HG03064 (cell line): ENCODE data around the gene PRICKLE1.

Experiments used
- ATAC-seq: cut with Tn5 transposase; IDR thresholded peaks from one replicate; pipeline ENCODE4 v1.9.1; 2021; ENCODE audit warnings: low read depth; ENCODE audit not compliant: unreplicated experiment

PRICKLE1 gene

GRCh38 chr12:42468341-42468821 is 121.2 kb downstream of the PRICKLE1 start:
- ATAC-seq: no peak

GRCh38 chr12:42463671-42464070 is 125.9 kb downstream of the PRICKLE1 start:
- no peak for ATAC-seq

- ATAC-seq: no peak
Observed at GRCh38 chr12:42462486-42462885, 127.1 kb downstream of the PRICKLE1 start.

DNA sequence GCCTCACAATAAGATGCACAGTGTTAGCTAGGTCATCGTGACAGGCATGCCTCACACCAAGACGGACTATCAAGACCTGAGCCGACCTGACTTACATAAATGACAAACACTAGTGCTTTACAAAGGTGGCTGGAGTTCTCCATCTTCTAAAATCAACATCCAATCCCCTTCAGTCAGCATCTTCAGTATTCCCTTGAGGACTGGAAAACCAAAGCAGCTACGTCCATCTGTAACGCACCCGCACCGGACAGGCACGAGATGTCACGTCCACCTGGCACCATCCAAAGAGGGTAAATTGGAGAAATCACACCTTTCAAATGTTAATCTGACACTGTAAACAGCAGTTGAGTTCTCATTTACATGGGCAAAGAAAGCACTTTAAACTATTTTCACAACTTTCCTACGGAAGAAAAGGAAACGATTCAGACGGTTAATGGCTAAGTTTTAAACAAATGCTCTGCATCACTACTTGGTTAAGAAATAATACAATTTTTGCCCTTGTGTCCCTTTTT is 130.2 kb downstream of the PRICKLE1 start:
- ATAC-seq: no peak

GRCh38 chr12:42458575-42458974 is 131.0 kb downstream of the PRICKLE1 start:
- no peak for ATAC-seq

DNA sequence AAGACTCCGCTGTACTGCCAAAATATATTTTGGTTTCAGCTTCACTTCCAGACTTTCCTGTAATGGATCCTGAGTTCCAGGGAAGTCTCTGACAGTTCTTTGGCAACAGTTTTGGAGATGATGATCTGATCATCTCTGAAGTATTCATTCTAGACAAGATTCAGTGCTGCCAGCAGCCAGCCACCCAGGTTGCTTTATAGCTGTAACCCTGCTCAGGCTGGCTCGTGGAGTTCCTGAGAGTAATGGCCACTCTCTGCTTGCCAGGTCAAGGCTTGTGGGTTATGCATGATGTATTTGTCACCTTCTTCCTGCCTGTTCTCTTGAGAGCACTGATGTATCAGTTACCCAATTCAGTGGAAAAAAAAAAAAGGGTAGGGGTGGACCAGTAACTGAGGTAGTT is 139.3 kb downstream of the PRICKLE1 start:
- no peak for ATAC-seq

GRCh38 chr12:42448841-42449240 is 140.7 kb downstream of the PRICKLE1 start:
- ATAC-seq: no peak

GRCh38 chr12:42447371-42447786 is 142.2 kb downstream of the PRICKLE1 start:
- no peak for ATAC-seq

GRCh38 chr12:42446761-42447160 is 142.8 kb downstream of the PRICKLE1 start:
- ATAC-seq: no peak

- no peak for ATAC-seq
Observed at GRCh38 chr12:42445891-42446290, 143.7 kb downstream of the PRICKLE1 start.

- no peak for ATAC-seq
Observed at GRCh38 chr12:42444192-42444943, 145.2 kb downstream of the PRICKLE1 start.

DNA sequence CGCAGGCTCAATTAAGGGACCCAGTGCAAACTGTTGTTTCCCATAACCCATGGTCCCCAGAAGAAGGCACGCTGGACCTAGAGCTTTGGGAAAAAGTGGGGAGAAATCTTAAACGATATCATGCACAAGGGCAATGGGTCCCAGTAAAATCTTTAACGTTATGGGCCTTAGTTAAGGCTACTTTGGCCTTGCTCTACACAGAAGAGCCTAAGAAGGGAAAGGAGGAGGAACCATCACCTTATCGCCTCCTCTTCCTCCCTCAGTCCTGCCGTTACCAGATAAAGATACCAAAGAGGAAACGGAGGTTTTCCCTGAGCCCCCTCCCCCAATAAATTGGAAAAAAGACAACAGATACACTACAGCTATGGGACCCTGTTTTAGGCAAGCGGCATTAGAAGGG is 146.7 kb downstream of the PRICKLE1 start:
- no peak for ATAC-seq

GRCh38 chr12:42442311-42442759 is 147.2 kb downstream of the PRICKLE1 start:
- no peak for ATAC-seq

- ATAC-seq: no peak
Observed at GRCh38 chr12:42440608-42441007, 148.9 kb downstream of the PRICKLE1 start.

DNA sequence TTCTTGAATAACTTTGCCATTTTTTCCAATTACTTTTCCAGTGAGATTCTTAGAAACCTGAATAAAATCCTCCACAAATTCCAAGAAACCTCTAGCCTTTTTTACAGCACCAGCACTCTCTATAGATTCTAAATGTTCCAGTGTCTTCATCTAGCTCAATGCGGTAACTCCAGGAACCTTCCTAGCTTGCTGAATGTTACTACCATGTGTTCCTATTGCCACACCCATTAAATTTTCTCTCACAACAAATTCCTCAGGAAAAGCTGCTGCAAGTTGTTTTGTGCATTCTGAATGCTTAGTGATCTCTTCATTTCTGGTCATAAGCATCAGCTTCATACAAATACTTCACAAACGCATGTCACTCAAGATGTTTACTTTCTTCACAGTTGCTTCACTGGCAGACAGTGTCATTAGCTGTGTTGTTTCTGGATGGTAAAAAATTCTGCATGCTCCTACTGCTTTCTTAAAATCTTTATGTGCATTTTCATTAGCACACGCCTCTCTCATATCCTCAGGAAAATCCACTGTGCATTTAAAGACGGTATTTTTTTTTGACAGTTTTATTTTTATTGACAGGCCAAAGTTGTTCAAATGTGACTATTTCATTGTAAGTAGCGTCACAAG is 156.9 kb downstream of the PRICKLE1 start:
- ATAC-seq: no peak

- no peak for ATAC-seq
Observed at GRCh38 chr12:42428850-42429249, 160.7 kb downstream of the PRICKLE1 start.

GRCh38 chr12:42426746-42427145 is 162.8 kb downstream of the PRICKLE1 start:
- no peak for ATAC-seq

DNA sequence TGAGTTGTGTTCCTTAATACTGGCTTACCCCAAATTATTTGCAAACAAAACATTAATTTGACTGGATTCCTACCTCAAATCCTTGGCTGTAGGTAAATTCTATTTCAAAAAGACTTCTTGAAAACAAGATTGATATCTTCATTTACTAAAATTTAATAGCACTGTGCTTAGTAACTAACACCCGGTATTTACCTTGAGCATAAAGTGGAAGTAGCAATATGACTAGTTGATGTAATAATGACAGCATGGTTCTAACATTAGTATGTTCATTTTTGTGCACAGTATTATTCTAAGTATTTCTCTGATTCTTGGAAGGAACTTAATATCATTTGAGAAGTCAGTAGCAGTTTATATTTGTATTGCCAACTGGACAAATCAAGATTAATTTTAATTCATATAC is 166.8 kb downstream of the PRICKLE1 start:
- ATAC-seq: no peak

- ATAC-seq: peak; percentile 95
Observed at GRCh38 chr12:42421844-42422779, 167.4 kb downstream of the PRICKLE1 start.

DNA sequence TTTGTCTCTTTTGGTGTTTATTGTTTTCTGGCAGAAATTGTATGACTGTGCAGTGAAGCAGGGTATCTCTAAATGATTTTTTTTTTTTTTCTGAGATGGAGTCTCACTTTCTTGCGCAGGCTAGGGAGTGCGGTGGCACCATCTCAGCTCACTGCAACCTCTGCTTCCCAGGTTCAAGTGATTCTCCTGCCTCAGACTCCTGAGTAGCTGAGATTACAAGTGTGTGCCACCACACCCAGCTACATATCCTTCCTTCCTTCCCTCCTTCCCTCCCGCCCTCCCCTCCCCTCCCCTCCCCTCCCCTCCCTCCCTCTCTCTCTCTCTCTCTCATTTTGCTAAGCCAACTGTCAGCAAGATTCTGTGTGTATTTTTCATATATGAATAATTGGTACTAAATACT is 169.2 kb downstream of the PRICKLE1 start:
- ATAC-seq: no peak

- ATAC-seq: no peak
Observed at GRCh38 chr12:42410340-42410739, 179.2 kb downstream of the PRICKLE1 start.
